Gastroesophageal sphincter (tissue), 3 donors: ENCODE data around the gene HS2ST1.

ENCODE experiments used
- POLR2A ChIP-seq, 2 donors: fragments of 450-650 bp; IDR thresholded peaks; one replicate each; pipeline ENCODE4 v1.6.1; 2017; ENCODE audit warnings: antibody characterized with exemption in 2 of 2, mild to moderate bottlenecking in 2 of 2, moderate library complexity in 1 of 2
- POLR2AphosphoS5 ChIP-seq: sonication (generic); formaldehyde crosslinking; IDR thresholded peaks from one replicate; pipeline ENCODE4 v1.6.1; 2017; ENCODE audit warnings: antibody characterized with exemption
- TF ChIP-seq, protein P1 (sequence below), 4 experiments: fragments of 200-600 bp in 2 of 4; fragments of 450-650 bp in 2 of 4; sonication (generic) in 1 of 4; IDR thresholded peaks; one replicate each; pipeline ENCODE4 v1.5.1; 2017 to 2019; ENCODE audit warnings: antibody characterized with exemption in 4 of 4, mild to moderate bottlenecking in 2 of 4, moderate library complexity in 2 of 4

DNA sequence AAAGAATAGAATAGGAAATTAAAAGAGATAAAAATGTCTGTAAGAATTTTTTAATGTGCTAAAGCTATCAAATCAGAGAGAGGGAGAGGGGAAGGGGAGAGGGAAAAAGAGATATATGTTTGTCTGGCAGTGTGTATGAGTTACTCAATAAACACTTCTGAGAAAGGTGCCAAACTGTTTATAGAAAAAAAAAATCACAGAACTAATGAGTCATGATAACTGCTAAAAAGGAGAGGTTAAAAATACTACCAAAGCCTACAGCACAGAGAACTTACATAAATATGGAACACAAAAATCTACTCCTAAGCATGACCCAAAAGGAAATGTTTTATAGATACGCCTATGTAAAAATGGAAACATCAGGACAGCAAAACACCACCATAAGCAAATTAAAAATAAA, 46.0 kb upstream of the HS2ST1 start:
- TF ChIP-seq, protein P1, sequence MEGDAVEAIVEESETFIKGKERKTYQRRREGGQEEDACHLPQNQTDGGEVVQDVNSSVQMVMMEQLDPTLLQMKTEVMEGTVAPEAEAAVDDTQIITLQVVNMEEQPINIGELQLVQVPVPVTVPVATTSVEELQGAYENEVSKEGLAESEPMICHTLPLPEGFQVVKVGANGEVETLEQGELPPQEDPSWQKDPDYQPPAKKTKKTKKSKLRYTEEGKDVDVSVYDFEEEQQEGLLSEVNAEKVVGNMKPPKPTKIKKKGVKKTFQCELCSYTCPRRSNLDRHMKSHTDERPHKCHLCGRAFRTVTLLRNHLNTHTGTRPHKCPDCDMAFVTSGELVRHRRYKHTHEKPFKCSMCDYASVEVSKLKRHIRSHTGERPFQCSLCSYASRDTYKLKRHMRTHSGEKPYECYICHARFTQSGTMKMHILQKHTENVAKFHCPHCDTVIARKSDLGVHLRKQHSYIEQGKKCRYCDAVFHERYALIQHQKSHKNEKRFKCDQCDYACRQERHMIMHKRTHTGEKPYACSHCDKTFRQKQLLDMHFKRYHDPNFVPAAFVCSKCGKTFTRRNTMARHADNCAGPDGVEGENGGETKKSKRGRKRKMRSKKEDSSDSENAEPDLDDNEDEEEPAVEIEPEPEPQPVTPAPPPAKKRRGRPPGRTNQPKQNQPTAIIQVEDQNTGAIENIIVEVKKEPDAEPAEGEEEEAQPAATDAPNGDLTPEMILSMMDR (IDR thresholded peaks at IDR 0.05): no peak
- TF ChIP-seq POLR2AphosphoS5 (no peak), POLR2A (IDR thresholded peaks at IDR 0.05) (no peak)
